GM19043 (cell line): ENCODE results near the gene KCNMA1.

Source experiments
- ATAC-seq: cut with Tn5 transposase; IDR thresholded peaks from one replicate; pipeline ENCODE4 v1.9.1; 2021; ENCODE audit warnings: low read depth; ENCODE audit not compliant: unreplicated experiment

Gene KCNMA1

GRCh38 chr10:77208684-77209256 lies 428.8 kb downstream of the KCNMA1 start:
- ATAC-seq: no peak

- no peak for ATAC-seq
Observed at GRCh38 chr10:77207828-77208185, 429.8 kb downstream of the KCNMA1 start.

GRCh38 chr10:77207182-77207827 lies 430.3 kb downstream of the KCNMA1 start:
- ATAC-seq: no peak

GRCh38 chr10:77205135-77205534 lies 432.5 kb downstream of the KCNMA1 start:
- ATAC-seq: no peak

GRCh38 chr10:77204171-77204570 lies 433.4 kb downstream of the KCNMA1 start:
- no peak for ATAC-seq

GRCh38 chr10:77202857-77203256 lies 434.8 kb downstream of the KCNMA1 start:
- ATAC-seq: no peak

- ATAC-seq: no peak
Observed at GRCh38 chr10:77201135-77202106, 436.2 kb downstream of the KCNMA1 start.

GRCh38 chr10:77197544-77197943 lies 440.1 kb downstream of the KCNMA1 start:
- ATAC-seq: no peak

- no peak for ATAC-seq
Observed at GRCh38 chr10:77196614-77197013, 441.0 kb downstream of the KCNMA1 start.

GRCh38 chr10:77195101-77195500 lies 442.5 kb downstream of the KCNMA1 start:
- ATAC-seq: no peak

GRCh38 chr10:77193001-77193400 lies 444.6 kb downstream of the KCNMA1 start:
- no peak for ATAC-seq

GRCh38 chr10:77192402-77192801 lies 445.2 kb downstream of the KCNMA1 start:
- ATAC-seq: no peak

GRCh38 chr10:77191324-77192049 lies 446.1 kb downstream of the KCNMA1 start:
- no peak for ATAC-seq

- no peak for ATAC-seq
Observed at GRCh38 chr10:77190291-77190690, 447.3 kb downstream of the KCNMA1 start.

- no peak for ATAC-seq
Observed at GRCh38 chr10:77189520-77189919, 448.1 kb downstream of the KCNMA1 start.

GRCh38 chr10:77189075-77189474 lies 448.5 kb downstream of the KCNMA1 start:
- ATAC-seq: no peak

GRCh38 chr10:77188521-77188920 lies 449.1 kb downstream of the KCNMA1 start:
- ATAC-seq: no peak

GRCh38 chr10:77188000-77188395 lies 449.6 kb downstream of the KCNMA1 start:
- ATAC-seq: no peak

GRCh38 chr10:77187376-77187999 lies 450.1 kb downstream of the KCNMA1 start:
- no peak for ATAC-seq

GRCh38 chr10:77186936-77187335 lies 450.7 kb downstream of the KCNMA1 start:
- no peak for ATAC-seq
